MM.1S (cell line): Measurements from ENCODE around the gene LGALS7.
"Not testable (repeated sequence)": the region's sequence is repeated elsewhere in the genome, so short reads cannot be mapped to it uniquely, and the experiment has no call there.

ENCODE experiments used
- DNase-seq: peaks from one replicate; pipeline ENCODE4 v3.0.0-alpha.2; 2015
- H2AFZ ChIP-seq: fragments of 300-600 bp; sonication (generic); 2 replicates; pipeline ENCODE4 v1.6.0; 2016; ENCODE audit warnings: antibody characterized with exemption, low read length
- H3F3A ChIP-seq: fragments of 300-600 bp; sonication (generic); 2 replicates; pipeline ENCODE4 v1.6.1; 2016; ENCODE audit warnings: mild to moderate bottlenecking, antibody characterized with exemption, low read length, moderate library complexity, mixed read lengths; ENCODE audit not compliant: insufficient read depth
- H3K27ac ChIP-seq: fragments of 300-600 bp; sonication (generic); 2 replicates; pipeline ENCODE4 v1.5.1; 2016; ENCODE audit warnings: mild to moderate bottlenecking, low read length
- H3K27me3 ChIP-seq: fragments of 300-600 bp; sonication (generic); replicated peaks from 2 replicates; pipeline ENCODE4 v1.6.0; 2016; ENCODE audit warnings: low read length; ENCODE audit not compliant: insufficient read depth
- H3K36me3 ChIP-seq: fragments of 300-600 bp; sonication (generic); replicated peaks from 2 replicates; pipeline ENCODE4 v1.6.1; 2016; ENCODE audit warnings: mild to moderate bottlenecking, low read length, mixed read lengths; ENCODE audit not compliant: insufficient read depth
- H3K4me1 ChIP-seq: fragments of 300-600 bp; sonication (generic); 2 replicates; pipeline ENCODE4 v1.6.1; 2016; ENCODE audit warnings: low read length, mixed read lengths
- H3K4me2 ChIP-seq: fragments of 300-600 bp; sonication (generic); 2 replicates; pipeline ENCODE4 v1.6.0; 2016; ENCODE audit warnings: low read depth, low read length
- H3K4me3 ChIP-seq: fragments of 300-600 bp; sonication (generic); 2 replicates; pipeline ENCODE4 v1.5.1; 2016; ENCODE audit warnings: low read length, mixed read lengths
- H3K79me2 ChIP-seq: fragments of 300-600 bp; sonication (generic); 2 replicates; pipeline ENCODE4 v1.6.1; 2016; ENCODE audit warnings: mixed run types, low read length, mixed read lengths
- H3K9ac ChIP-seq: fragments of 300-600 bp; sonication (generic); 2 replicates; pipeline ENCODE4 v1.6.1; 2016; ENCODE audit warnings: low read length, mixed read lengths
- H3K9me2 ChIP-seq: fragments of 300-600 bp; sonication (generic); replicated peaks from 2 replicates; pipeline ENCODE4 v1.6.1; 2016; ENCODE audit warnings: mild to moderate bottlenecking, low read length, mixed read lengths; ENCODE audit not compliant: insufficient read depth
- H3K9me3 ChIP-seq: fragments of 300-600 bp; sonication (generic); replicated peaks from 2 replicates; pipeline ENCODE4 v1.6.1; 2016; ENCODE audit warnings: mild to moderate bottlenecking, low read length, mixed read lengths; ENCODE audit not compliant: insufficient read depth
- H4K20me1 ChIP-seq: fragments of 300-600 bp; sonication (generic); 2 replicates; pipeline ENCODE4 v1.6.1; 2016; ENCODE audit warnings: mild to moderate bottlenecking, low read length, moderate library complexity, mixed read lengths; ENCODE audit not compliant: insufficient read depth
- CTCF ChIP-seq: fragments of 300-600 bp; sonication (generic); IDR thresholded peaks from 2 replicates; pipeline ENCODE4 v1.5.1; 2016; ENCODE audit warnings: antibody characterized with exemption, low read length, mixed read lengths
- EZH2 ChIP-seq: fragments of 300-600 bp; sonication (generic); optimal IDR thresholded peaks from 2 replicates; pipeline ENCODE3; 2017; ENCODE audit warnings: low read depth, mild to moderate bottlenecking, antibody characterized with exemption, low read length, mixed read lengths
- EZH2phosphoT487 ChIP-seq: fragments of 300-600 bp; sonication (generic); IDR thresholded peaks from 2 replicates; pipeline ENCODE4 v1.6.1; 2018; ENCODE audit warnings: antibody characterized with exemption, low read length

Gene LGALS7

GRCh38 chr19:38773469-38774177 is at the start of gene LGALS7:
Gene LGALS7 (minus strand): TSS chr19:38773517. CDS start chr19:38773492, 25 bp downstream.
- Histone ChIP-seq H3K27ac (no peak within 1 kb of the TSS), H3K4me1 (no peaks in the 10 kb centered on the region), H2AFZ (no peak within 1 kb of the TSS), H3K27me3 (peaks cover 7% of the 10 kb centered on the region), H3K9me2 (no peaks in the 10 kb centered on the region), H3K36me3 (no peaks in the 10 kb centered on the region), H3K9ac (no peak within 1 kb of the TSS), H3K9me3 (no peaks in the 10 kb centered on the region), H3F3A (no peaks in the 10 kb centered on the region), H4K20me1 (no peaks in the 10 kb centered on the region), H3K79me2 (no peaks in the 10 kb centered on the region), H3K4me2 (no peak within 1 kb of the TSS), H3K4me3 (no peak within 1 kb of the TSS)
- TF ChIP-seq EZH2phosphoT487 (no peak), EZH2 (no peak), CTCF (no peak)
- no peak for DNase-seq

GRCh38 chr19:38821230-38821825 is 48.0 kb upstream of the LGALS7 start:
- not testable (repeated sequence) for H3K9me3 ChIP-seq, H3K27me3 ChIP-seq, H3K9me2 ChIP-seq, H3K79me2 ChIP-seq, H3K4me1 ChIP-seq, DNase-seq, H3F3A ChIP-seq, H2AFZ ChIP-seq, H3K4me2 ChIP-seq, H3K9ac ChIP-seq, H3K27ac ChIP-seq, H3K36me3 ChIP-seq, H4K20me1 ChIP-seq, H3K4me3 ChIP-seq

GRCh38 chr19:38819231-38819920 is 46.1 kb upstream of the LGALS7 start:
- Histone ChIP-seq H3K79me2 (no peaks in the 10 kb centered on the region), H3K4me2 (no peak overlapping the region), H3K27me3 (no peaks in the 10 kb centered on the region), H3K4me1 (no peaks in the 10 kb centered on the region), H3K36me3 (no peaks in the 10 kb centered on the region), H3K9me3 (no peaks in the 10 kb centered on the region), H4K20me1 (no peaks in the 10 kb centered on the region), H2AFZ (no peak overlapping the region), H3K4me3 (no peak overlapping the region), H3F3A (no peaks in the 10 kb centered on the region), H3K27ac (no peak overlapping the region), H3K9ac (no peak overlapping the region), H3K9me2 (no peaks in the 10 kb centered on the region)
- TF ChIP-seq EZH2phosphoT487 (no peak), CTCF (no peak), EZH2 (no peak)
- DNase-seq, result no peak

GRCh38 chr19:38817081-38817480 is 43.8 kb upstream of the LGALS7 start:
- TF ChIP-seq EZH2phosphoT487, result no peak
- TF ChIP-seq EZH2, result no peak
- no peak for TF ChIP-seq CTCF
- Histone ChIP-seq H3K9me2 (no peaks in the 10 kb centered on the region), H3K79me2 (no peaks in the 10 kb centered on the region), H3K9ac (no peak overlapping the region), H3K27me3 (no peaks in the 10 kb centered on the region), H3K4me3 (no peak overlapping the region), H3K9me3 (no peaks in the 10 kb centered on the region), H3K4me1 (no peaks in the 10 kb centered on the region), H3F3A (no peaks in the 10 kb centered on the region), H3K27ac (no peak overlapping the region), H3K36me3 (no peaks in the 10 kb centered on the region), H4K20me1 (no peaks in the 10 kb centered on the region), H3K4me2 (no peak overlapping the region), H2AFZ (no peak overlapping the region)
- no peak for DNase-seq
